GM18520 (cell line): ENCODE measurements around the gene CCL3.
"Not testable (repeated sequence)": the region's sequence is repeated elsewhere in the genome, so short reads cannot be mapped to it uniquely, and the experiment has no call there.

ENCODE experiments used
- ATAC-seq: cut with Tn5 transposase; IDR thresholded peaks from one replicate; pipeline ENCODE4 v1.9.1; 2021; ENCODE audit not compliant: unreplicated experiment

CCL3 gene

DNA sequence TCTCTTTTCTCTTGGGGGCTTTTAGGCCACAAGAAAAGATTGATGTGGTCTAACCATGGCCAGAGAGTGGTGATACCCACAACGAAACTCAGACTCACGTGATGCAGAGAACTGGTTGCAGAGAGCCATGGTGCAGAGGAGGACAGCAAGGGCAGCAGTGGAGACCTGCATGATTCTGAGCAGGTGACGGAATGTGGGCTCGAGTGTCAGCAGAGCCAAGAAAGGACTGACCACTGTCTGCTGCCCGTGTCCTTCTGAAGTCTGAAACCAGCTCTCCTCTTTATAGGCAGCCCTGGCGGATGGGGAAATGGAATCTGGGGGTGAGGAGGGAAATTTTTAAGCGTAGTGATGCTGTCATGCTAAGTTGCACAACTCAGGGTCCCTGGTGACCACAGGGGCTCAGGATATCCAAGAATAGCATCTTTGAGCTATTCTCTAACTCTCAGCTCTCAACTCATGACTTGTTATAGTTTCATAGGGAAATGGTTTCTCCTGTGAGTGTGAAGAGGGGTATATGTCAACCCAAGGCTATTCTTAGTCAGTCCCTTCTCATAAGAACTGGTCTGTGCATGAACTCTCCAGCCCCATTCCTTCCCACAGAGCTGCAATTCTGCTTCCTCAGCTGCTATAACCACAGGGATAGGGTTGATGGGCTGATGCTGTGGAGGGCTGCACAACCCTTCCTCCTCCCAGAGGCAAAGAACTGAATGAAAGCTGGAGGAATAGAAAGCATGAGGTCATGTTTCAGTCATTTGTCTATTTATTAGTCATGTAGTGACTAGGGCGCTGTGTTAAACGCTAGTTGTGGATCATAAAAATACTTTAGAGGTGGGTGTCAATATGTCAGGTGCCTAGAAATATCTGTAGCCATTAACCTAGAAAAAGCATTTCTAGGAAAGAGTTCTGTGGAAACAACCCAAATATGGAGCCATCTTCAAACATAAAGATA, at the start of gene CCL3:
TSS of gene CCL3 (minus strand) at position 256 of the 949 bp plus-strand sequence. CDS start at position 171, 85 bp downstream.
- ATAC-seq: peak; percentile 48

GRCh38 chr17:36136439-36136838, 46.5 kb upstream of the CCL3 start:
- no peak for ATAC-seq

DNA sequence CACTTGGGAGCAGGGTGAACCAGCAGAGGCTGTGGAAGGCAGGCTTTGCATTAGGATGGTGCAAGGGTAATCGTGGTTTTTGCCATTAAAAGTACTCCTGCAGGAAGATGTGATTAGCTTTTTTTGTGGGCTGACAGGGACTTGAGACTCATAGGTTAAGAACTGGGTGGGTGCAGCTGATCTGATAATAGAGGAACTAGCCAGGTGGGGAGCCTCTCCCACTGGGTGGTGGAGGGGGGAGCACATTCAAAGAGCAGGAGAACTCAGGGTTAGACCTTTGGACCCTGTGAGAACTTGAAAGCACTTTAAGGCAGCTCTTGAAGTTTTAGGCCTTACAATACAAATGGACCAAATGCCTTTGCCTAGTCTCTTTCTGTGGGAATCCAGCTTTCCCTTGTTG, 46.1 kb upstream of the CCL3 start:
- no peak for ATAC-seq

DNA sequence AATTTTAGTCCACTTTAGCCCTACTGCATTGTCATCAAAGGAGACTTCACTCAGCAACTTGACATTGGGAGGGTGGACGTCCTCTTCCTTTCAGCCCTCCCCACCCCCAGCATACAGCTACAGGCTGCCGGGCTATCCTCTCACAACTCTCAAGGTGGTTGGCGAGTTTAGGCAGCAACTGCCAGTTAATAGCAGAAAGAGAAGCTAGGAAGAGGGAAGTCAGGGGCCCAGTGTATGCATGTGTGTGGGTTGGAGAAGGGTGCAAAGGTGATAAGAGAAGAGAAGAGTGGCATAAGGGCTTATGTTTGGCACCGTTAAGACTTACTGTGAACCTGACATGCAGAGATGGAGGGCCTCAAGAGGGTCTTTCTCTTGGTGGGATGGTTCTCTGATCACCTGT, 45.5 kb upstream of the CCL3 start:
- ATAC-seq: no peak

GRCh38 chr17:36133602-36134236, 43.8 kb upstream of the CCL3 start:
- ATAC-seq: no peak

GRCh38 chr17:36132421-36132831, 42.5 kb upstream of the CCL3 start:
- ATAC-seq: no peak

- no peak for ATAC-seq
These were observed 42.0 kb upstream of the CCL3 start for GRCh38 chr17:36131931-36132330.

GRCh38 chr17:36131421-36131820, 41.5 kb upstream of the CCL3 start:
- no peak for ATAC-seq

DNA sequence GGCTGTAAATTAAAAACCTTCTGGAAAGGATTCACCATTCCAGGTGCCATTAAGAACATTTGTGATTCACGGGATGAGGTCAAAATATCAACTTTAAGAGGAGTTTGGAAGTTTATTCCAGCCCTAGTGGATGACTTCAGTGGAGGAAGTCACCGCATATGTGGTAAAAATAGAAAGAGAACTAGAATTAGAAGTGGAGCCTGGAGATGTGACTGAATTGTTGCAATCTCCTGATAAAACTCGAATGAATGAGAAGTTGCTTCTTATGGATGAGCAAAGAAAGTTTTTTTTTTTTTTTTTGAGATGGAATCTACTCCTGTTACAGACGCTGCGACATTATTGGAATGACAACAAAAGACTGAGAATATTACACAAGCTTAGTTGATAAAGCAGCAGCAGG, 40.4 kb upstream of the CCL3 start:
- no peak for ATAC-seq

DNA sequence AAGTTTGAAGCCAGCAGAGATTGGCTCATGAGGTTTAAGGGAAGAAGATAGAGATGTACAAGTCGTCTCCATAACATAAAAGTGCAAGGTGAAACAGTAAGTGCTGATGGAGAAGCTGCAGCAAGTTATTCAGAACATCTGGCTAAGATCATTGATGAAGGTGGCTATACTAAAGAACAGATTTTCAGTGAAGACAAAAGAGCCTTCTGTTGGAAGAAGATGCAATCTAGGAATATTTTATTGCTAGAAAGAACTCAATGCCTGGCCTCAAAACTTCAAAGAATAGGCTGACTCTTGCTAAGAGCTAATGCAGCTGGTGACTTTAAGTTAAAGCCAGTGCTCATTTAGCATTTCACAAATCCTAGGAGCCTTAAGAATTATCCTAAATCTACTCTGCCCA, 39.7 kb upstream of the CCL3 start:
- no peak for ATAC-seq

DNA sequence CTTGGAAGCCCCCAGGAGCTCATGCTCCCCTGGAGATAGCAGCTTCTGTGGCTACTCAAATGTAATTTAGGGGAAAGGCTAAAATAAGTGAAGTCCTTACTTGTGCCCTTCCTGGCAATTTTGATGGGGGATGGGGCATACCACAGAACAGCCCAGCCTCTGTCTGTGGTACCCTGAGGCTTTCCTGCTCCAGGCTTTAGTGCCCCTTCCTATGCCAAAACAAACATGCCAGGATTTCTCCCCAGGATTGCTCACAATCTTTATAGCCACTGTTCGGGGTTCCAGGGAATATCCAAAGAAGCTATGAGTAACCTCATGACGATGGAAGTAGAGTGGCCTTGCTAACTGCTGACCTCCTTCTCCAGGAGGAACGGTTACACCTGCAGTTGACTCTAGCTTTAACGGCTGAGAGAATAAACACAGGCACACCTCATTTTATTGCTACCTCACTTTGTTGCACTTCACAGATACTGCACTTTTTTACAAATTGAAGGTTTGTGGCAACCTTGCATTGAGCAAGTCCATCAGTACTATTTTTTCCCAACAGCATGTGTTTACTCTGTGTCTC, 38.6 kb upstream of the CCL3 start:
- no peak for ATAC-seq

GRCh38 chr17:36127911-36128310, 38.0 kb upstream of the CCL3 start:
- no peak for ATAC-seq

GRCh38 chr17:36127199-36127893, 37.4 kb upstream of the CCL3 start:
- ATAC-seq: no peak

GRCh38 chr17:36124879-36125824, 35.2 kb upstream of the CCL3 start:
- no peak for ATAC-seq

GRCh38 chr17:36123431-36123830, 33.5 kb upstream of the CCL3 start:
- ATAC-seq: no peak

- ATAC-seq: not testable (repeated sequence)
These were observed 31.2 kb upstream of the CCL3 start for GRCh38 chr17:36121099-36121498.

DNA sequence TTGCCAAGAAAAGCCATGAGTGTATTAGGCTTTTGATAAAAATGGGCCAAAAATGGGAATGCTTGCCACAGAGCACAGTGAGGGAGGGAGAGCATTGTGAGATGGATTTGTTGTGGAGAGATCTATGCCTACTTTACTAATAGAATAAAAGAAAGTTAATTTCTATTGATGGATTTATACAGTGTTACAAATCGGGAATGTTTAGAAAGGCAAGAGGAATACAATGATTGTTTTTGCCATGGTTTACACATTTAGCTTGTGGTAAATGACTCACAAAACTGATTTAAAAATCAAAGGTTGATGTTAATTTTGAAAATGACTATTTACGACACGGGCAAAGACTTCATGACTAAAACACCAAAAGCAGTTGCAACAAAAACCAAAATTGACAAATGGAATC, 30.3 kb upstream of the CCL3 start:
- no peak for ATAC-seq

GRCh38 chr17:36118477-36119353, 28.8 kb upstream of the CCL3 start:
- ATAC-seq: no peak
